NCI-H187 (cell line): ENCODE results near the gene CCT3.
"Not testable (repeated sequence)": the region's sequence is repeated elsewhere in the genome, so short reads cannot be mapped to it uniquely, and the experiment has no call there.

Experiments used
- DNase-seq, 2 experiments: peaks; one replicate each; lab custom pipeline; 2025; lab: John Stamatoyannopoulos, UW

Gene CCT3

DNA sequence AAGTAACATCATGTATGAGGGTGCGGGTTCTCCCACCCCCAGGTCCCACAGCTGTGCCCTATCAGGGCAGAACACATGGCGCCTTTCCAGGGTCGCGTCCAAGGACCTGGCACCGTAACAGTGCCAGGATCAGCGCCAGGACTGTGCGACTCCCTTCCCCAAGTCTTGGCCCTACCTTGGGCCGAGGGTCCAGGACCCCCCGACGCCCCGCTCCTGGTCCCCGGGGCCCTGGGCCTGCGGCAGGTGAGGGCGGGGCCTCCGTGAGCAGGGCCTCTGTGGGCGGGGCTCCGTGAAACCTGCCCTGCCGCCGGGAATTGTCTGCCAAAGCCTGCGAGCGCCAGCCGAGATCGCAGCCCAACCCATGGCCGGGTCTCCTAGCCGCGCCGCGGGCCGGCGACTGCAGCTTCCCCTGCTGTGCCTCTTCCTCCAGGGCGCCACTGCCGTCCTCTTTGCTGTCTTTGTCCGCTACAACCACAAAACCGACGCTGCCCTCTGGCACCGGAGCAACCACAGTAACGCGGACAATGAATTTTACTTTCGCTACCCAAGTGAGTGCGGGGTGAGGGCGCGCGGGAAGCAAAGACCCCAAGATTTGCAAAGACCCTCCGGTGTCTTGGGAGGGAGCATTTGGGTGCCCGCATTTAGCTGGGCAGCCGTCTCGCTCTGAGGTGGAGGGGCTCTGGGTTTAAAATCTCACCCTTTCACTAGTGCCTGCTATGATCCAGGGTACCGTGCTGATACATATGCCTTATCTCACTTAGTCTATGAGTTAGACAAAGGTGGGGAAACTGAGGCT, 31.0 kb upstream of the CCT3 start, which contains the start of gene RHBG:
TSS of gene RHBG (plus strand) at position 323 of the 796 bp plus-strand sequence. CDS start at position 362, 39 bp downstream.
- peak; percentile 53 to 55 for DNase-seq

DNA sequence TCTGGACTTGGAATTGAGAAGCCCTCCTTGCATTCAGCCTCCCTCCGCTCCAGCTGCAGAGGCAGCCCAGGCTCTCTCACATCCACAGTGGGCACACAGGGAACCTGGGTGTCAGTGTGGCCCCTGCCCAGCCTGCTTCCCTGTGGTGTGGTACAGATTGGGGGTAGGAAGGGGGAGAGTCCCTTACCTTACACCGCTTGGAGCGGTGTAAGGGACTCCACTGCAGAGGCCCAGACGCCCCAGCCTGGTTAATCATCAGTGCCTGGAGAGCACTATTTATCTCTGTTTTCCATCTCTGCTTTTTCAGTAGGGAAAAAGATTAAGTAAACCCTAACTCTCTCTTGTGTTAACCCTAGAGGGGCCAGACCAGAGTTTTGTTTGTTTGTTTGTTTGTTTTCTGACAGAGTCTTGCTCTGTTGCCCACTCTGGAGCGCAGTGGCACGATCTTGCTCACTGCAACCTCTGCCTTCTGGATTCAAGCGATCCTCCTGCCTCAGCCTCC, 30.1 kb upstream of the CCT3 start:
- DNase-seq, result no peak

DNA sequence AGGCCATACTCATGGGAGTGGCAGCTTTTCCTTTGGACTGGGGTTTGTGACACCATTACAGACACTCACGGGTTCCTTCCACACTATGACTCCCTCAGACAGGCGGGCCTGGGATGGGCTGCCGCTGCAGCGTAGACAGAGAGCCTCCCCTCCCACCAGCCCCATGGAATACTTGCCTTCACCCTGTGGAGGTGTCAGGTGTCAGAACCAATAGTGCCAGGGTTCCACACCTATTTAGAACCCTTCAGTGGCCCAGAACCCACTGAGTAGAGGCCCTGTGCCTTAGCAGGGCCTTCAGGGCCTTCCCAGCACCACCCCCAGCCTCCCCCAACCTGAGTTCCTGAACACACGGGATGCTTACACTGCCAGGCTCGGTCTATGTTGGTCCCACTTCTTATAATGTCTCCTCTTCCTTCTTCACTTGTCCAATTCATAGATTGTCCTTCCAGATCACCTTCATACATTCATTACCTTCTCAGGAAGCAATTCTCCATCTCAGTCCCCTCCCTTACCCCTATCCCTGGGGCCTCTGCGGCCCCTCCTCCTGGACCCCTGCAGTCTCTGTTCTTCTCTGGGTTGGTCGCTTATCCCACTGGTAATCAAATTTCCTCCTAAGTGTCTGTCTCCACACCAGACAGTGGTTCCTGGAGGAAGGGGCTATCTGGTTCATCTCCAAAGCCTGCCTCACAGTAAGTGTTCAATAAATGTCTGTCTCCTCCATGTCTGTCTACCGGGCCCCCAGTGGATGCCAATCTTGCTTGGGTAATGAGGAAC, 29.5 kb upstream of the CCT3 start:
- DNase-seq, result no peak

DNA sequence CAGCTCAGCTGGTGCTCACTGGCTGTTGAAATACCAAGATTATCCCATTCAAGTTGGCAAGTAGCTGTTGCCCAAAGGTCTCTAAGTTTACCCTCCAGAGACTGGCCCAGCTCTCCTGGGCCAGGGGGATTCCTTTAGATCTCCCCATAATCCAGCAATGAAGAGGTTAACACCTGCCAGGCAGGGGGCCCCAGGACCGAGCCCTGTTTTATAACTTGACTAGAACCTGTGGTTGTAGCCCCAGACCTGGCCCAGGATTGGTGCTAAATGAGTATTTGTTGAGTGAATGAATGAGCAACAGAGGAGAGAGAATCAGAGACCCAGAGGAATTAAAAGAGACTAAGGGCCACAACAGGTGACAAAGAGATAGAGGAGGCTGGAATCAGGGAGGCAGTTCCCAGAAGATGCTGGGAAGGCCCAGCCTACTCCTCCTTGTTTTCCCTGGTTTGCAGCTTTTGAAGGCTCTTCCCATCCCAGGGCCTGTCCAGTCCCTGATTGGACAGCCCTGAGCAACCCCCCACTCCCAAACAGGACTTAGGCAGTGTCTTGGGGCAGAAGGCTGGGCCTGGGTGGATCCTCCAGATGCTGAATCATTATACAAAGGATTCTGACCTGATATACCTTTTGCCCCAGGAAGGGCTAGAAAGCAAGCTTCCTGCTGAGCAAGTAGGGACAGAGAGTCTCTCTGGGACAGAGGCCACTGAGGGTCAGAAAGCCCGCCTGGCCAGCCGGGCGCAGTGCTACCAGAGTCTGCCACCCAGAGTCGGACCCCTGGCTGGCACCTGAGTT, 28.5 kb upstream of the CCT3 start:
- no peak for DNase-seq

DNA sequence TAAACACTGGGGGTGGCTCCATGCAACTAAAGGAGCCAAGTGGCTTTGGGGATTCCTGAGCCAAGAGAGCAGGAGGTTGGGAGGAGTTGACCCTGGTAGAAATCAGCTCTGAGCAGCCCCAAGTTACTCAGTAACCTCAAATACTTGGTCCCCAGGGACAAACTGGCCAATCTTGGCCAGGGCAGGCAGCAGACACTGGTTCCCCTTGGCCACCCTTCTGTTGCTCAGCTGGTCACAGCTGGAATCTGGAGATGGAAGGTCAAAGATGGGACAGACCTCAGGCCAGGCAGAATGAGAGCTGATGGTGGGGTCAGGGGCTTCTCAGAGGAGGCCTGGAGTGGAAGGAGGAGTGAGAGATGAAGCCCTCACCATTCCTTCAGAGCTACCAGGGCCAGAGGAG, 27.7 kb upstream of the CCT3 start:
- no peak for DNase-seq

DNA sequence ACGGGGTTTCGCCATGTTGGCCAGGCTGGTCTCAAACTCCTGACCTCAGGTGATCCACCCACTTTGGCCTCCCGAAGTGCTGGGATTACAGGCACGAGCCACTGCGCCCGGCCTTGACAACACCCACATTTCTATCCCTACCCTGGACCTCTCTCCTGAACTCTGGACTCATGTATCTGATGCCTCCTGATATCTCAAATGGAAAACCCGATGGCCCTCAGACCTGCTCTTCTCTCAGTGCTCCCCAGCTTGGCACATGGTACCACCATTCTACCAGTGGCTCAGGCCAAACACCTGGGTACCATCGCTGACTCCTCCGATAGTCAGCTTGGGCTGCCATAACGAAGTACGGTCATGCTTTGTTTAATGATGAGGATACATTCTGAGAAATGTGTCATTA, 22.4 kb upstream of the CCT3 start:
- no peak for DNase-seq

DNA sequence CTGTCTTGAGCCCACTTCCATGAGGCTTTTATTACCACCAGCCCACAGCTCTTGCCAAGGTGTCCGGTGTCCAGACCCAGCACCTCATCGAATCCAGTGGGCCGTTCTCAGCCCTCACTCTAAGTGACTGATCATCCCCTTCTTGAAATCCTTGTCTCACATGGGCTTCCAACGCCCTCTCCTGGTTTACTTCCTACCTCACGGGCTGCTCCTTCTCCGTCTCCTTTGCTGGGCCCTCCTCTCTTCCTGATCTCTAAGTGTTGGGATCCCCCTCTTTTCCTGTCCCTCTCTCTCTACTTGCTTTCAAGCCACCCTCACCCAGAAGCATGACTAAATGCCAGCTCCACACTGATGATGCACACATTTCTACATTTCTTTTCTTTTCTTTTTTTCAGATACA, 21.9 kb upstream of the CCT3 start:
- DNase-seq, result no peak

DNA sequence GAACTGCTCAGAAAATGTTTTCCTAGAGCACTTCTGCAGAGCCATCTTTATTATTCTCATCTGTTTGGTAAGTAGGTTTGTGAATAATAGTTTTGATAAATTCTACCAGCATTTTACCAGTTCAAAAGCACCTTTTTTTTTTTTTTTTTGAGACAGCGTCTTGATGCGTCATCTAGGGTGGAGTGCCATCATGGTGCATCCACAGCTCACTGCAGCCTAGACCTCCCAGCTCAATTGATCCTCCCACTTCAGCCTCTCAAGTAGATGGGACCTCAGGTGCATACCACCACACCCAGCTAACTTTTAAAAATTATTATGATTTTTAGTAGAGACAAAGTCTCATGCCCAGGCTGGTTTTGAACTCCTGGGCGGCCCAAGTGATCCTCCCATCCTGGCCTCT, 21.2 kb upstream of the CCT3 start:
- DNase-seq, result no peak

DNA sequence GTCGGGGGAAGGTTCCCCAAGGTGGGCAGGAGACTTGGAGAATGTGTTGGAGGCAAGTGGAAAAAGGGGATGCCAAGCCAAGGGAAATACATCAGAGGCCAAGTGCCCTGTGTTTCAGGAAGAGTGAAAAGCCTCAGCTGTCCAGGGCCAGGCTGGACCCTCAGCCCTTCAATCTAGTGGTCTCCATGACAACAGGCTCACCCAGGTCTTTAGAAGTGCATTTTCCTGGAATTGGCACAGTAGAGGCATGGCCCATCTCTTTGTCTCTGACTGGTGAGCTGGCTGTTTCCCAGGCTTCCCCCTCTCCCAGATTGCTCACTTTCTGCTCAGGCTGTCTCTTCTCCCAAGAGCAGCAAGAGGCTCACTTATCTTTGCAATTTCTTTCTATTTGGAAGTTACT, 20.5 kb upstream of the CCT3 start:
- no peak for DNase-seq

DNA sequence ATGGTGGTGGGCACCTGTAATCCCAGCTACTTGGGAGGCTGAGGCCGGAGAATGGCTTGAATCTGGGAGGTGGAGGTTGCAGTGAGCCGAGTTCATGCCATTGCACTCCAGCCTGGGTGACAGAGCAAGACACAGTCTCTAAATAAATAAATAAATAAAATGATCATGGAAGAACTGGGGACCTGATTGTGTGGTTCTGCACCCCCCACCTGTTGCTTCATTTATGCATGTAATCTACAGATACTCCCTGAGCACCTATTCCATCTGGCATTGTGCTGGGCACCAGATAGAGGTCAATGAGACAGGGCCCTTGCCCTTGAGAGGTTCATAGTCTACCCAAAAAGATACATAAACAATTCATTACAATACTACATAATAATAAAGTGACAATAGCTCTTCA, 19.9 kb upstream of the CCT3 start:
- DNase-seq, result no peak

DNA sequence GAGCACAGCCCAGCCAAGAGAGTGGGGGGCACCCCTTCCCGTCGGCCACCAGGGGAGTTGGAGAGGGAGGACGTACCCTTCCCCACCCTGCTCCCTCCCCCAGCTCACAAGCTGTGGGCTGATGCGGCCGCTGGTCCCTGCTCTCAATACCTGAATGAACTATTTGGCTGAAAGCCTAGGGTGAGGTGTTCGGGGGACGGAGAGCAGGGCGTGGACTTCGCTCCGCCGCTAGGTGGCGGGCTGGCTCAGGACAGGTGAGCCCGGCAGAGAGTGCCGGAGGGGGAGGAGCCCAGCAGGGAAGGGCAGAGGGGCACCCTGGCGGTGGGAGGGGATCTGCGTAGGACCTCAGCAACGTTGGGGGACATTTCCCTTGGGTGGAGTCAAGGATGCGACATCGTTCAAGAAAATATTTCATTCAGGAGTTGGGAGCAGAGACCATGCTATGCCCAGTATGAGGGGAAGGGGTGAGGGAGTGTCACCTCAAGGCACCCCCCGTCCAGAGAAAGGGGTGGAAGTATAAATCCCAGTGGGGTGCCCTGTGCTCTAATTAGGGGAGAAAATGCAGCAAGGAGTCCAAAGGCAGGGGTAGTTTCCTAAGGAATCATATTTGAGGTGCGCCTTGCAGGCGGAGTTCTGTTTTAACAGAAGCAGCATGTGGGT, 18.9 kb upstream of the CCT3 start:
- peak; percentile 36 to 88 for DNase-seq

DNA sequence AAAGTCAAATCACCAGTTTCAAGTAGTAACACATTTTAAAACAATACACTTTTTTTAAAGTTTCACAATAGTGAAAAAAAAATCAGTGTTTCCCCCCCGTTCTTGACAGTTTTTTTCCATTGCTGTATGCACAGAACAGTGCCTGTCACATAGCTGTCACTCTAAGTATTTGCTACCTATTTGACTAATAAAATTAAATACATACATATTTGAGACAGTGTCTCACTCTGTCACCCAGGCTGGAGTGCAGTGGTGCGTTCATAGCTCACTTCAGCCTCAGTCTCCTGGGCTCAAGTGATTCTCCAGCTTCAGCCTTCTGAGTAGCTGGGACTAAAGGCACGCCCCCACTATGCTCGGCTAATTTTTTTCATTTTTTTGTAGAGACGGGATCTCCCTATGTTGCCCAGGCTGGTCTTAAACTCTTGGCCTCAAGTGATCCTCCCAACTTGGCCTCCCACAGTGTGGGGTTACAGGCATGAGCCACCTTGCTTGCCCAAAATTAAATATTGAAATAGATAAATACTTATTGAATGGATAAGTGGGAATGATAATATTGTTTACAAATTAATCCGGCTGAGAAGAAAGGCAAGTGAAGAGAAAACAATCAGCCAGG, 18.3 kb upstream of the CCT3 start:
- DNase-seq, result no peak

DNA sequence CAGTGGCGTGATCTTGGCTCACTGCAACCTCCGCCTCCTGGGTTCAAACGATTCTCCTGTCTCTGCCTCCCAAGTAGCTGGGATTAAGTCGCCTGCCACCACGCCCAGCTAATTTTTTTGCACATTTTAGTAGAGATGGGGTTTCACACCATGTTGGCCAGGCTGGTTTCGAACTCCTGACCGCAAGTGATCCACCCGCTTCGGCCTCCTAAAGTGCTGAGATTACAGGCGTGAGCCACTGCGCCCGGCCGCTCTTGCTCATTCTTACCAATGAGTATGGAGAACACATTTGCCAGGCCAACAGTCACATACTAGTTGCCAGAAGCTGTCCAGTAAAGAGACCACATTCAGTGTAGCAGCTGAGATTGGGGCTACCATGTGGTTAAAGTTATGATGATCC, 14.4 kb upstream of the CCT3 start:
- not testable (repeated sequence) for DNase-seq

DNA sequence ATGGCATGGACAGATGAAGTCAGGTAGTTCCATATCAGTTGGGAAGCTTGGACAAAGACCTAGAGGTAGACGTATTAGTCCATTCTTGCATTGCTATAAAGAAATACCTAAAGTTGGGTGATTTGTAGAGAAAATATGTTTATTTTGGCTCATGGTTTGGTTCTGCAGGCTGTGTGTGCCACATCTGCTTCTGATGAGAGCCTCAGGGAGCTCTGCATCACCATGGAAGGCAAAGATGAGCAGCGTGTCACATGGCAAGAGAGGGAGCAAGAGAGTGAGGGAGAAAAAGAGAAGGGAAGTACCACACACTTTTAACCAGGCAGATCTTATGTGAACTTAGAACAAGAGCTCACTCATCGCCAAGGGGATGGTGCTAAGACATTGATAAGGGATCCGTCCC, 9.2 kb upstream of the CCT3 start:
- no peak for DNase-seq

DNA sequence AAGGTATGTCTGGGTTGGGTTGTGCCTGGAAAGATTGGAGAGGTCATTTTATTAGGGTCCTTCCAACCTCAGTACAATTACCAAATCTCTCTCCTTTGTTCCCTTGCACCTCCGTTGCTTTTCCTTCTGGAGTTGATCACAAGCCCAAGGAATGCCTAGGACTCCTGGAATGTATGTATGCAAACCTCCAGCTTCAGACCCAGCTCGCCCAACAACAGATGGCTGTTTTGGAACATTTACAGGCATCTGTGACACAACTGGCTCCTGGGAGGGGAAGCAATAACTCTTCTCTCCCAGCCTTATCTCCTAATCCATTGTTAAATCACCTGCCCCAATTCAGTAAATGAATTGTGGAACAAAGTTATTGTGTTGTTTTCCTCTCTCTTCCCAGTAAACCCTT, 8.5 kb upstream of the CCT3 start:
- DNase-seq, result no peak

DNA sequence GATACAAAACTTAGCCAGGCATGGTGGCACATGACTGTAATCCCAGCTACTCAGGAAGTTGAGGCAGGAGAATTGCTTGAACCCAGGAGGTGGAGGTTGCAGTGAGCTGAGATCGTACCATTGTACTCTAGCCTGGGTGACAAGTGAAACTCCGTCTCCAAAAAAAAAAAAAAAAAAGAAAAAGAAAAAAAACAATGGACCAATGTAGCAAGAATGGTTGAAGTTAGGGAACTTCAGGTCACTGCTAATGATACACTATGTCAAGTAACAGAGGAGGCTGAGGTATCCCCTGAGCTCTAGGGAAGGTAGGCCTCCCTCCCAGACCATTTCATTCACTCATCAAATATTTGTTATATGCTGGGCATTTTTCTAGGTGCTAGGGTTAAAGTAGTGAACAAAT, 7.9 kb upstream of the CCT3 start:
- not testable (repeated sequence) for DNase-seq

DNA sequence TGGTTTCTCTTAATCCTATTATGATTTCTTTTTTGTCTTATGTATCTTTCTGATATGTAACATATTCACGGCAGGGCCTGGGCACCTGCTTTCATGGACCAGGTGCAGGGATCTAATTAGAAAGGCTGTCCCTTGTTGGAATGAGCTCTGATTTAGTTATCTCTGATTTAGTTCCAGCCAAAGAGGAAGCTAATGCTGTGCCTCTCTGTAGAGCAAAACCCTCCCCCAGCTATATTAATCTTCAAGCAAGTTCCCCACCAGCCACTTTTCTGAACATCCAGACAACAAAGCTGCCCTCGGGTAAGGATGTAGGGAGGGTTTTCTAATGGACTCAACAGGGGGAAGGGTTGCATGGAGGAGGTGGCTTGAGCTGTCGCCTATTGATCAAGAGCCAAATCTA, 6.3 kb upstream of the CCT3 start:
- no peak for DNase-seq

DNA sequence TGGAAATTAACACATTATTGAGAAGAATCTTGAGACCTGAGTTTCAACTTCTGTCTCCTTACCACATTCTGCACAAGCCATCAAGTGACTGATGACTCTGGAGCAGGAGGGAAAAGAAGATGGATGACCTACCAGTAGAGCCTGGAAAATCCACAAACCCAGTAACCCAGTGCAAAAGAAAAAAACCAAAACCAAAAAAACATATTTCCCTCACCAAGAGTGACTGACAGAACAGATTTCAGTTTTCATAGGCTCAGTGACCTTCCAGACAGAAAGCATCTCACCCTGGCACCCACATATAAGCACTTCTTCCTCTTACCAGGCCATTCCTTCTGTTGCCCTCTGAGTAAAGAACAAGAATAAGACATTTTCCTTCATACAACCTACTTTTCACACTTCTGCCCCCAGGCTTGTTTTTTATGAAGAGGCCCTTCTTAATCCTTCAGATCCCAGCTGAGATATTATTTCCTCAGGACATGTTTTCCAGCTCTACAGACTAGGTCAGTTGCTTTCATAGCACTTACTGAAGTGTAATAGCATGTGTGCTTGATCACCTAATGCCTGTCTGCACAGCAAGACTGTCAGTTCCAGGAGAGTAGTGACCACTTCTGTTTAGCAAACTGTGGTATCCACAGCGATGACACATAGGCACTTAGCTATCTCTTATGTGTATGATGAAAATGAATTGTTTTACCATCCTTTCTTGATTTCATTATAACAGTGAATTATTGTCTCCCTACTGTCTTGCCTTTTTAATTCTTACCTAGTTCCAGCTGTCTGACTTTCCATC, 4.3 kb upstream of the CCT3 start:
- DNase-seq, result no peak

DNA sequence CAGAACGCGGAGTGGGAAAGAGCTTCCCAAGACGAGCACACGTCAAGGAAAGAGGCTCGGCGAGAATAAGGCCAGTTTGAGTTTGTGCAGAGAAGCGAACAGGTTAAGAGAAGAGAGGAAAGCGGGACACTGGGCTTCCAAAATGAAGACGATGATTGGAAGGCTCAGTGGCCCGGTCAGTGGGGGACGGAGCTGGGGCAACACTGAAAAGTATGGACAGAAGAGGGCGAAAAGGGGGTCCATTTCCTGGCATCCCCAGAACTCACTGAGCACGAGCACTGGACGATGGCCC, 258 bp downstream of the CCT3 start:
- DNase-seq, result no peak

DNA sequence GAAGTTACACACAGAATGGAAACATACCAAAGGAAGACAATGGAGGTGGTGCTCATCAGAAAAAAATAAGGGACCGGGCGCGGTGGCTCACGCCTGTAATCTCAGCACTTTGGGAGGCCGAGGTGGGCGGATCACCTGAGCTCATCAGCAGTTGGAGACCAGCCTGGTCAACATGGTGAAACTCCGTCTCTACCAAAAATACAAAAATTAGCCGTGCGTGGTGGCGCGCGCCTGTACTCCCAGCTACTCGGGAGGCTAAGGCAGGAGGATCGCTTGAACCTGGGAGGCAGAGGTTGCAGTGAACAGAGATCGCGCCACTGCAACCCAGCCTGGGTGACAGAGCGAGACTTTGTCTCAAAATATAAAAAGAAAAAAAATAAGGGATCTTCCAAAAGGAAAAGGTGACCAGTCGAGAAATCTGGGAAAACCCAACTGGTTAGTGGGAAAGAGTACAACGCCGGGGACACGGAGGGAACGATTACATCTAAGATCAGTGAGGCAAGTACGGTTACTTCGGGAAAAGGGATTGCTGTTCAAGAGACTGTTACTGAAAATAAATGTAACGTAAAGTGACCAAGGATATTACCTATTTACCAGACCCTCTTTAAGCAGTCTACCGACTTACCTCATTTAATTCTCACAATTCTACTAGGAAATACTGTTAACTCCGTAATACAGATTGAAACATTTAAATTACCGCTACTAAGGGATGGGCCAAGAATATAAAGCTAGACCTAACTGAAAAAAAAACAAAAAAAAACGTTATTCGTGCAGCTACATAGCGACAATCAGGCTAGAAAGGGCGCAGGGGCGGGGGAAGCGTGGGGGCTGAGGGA, 822 bp downstream of the CCT3 start:
- no peak for DNase-seq
